Ureter (tissue), 1 donor: ENCODE results near the gene RASGRP3. TPM values are rescaled to one million over a fixed set of nuclear protein-coding genes. Genes with fewer than 3 reads are reported as not detected.

Source experiments
- DNase-seq: peaks from one replicate; pipeline ENCODE4 v3.0.0-alpha.2; 2020; ENCODE audit warnings: low spot score
- total RNA-seq: library from RNA; stranded (reverse); gene quantifications from one replicate; pipeline ENCODE4 v1.2.4, GENCODE V29; 2023
- donor health status: DM: yes; HTN: yes; CAD: no.

Gene RASGRP3
- total RNA-seq, 1 donor from 2014 or later: 9.9 TPM

DNA sequence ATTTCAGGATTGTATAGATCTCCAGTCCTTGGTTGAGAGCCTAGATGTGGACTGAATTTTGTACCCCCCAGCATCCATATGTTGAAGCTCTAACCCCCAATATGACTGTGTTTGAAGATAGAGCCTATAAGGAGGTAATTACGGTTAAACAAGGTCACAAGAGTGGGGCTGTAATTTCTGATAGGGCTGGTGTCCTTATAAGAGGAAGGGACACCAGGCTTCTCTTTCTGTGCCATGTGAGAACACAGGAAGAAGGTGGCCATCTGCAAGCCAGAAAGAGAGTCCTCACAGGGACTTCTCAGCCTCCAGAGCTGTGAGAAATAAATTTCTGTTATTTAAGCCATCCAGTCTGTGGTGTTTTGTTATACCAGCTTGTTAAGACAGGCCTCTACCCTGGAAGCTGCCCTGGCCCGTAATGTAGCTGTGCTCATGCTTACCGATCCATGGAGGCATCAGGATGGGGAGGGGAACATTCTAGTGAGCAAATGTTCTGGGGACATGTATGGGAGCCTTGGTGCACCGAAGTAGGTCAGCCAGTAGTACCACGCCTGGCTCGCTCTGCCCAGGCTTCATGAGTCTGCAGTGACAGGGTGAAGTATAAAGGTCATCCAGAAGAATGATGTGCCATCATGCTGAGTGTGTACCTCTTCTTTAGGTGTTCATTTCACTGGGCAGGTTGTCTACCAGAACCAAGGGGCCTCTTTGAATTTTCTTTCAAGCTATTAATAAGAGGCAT, 16.1 kb downstream of the RASGRP3 start:
- no peak for DNase-seq

- DNase-seq: no peak
Measured at GRCh38 chr2:33494155-33494779, 17.8 kb downstream of the RASGRP3 start.

DNA sequence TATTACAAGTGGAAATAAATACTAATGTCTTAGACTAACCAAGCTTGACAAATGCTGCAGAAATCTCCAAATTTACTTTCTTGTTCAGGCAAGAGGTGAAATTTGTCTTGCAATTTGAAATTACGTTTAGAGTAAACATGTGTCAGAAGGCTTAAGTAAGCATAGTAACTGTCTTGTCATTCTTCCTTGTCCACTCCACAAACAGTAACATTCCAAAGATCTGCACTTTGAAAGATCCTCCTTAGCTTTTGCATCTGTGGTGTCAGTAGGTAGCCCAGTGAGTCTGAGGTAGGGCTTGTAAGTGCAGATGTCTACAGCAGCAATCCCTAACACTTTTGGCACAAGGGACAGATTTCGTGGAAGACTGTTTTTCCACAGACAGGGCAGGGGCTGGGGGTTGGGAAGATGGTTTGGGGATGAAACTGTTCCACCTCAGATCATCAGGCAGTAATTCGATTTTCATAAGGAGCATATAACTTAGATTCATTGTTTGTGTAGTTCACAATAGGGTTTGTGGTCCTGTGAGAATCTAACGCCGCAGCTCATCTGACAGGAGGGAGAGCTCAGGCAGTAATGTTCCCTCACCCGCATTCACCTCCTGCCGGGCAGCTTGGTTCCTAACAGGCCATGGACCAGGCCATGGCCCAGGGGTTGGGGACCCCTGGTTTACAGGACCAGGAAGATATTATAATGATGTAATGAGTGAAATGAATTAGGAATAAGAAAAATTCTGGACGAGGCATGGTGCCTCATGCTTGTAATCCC, 18.6 kb downstream of the RASGRP3 start:
- no peak for DNase-seq

GRCh38 chr2:33495683-33496082, 19.2 kb downstream of the RASGRP3 start:
- DNase-seq: no peak

GRCh38 chr2:33496150-33496549, 19.7 kb downstream of the RASGRP3 start:
- no peak for DNase-seq

DNA sequence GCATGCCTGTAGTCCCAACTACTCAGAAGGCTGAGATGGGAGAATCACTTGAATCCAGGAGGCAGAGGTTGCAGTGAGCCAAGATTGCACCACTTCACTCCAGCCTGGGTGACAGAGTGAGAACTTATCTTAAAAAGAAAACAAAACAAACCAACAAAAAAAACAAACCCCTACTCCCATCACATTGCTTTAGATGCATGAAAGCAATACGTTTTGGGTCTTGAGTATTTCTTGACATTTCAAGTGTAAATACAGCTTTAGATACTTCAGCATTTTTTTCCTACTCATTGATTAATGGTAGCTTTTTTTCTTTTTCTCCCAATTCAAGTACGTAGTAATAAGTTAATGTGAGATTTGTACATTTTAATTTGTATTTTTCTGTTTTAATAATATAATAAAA, 20.3 kb downstream of the RASGRP3 start:
- DNase-seq: no peak

DNA sequence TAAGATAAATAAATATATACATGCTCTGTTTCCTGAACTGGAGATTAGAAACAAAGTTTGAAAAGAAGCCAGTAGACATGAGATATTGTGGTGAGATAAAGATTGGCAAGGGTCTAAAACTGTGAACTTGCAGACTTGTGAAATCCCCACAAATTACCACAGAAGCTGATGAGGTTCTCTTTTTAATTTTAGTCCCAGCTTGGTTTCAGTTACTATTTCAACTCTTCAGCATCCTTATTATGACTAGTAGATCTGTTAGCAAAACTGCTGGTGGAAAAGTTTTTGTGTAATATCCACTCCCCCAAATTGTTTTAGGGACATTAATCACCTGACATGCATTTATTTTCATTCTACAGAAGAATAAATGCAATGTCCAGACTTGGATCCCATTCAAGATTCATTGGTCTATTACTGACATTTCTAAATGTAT, 20.8 kb downstream of the RASGRP3 start:
- DNase-seq: no peak

DNA sequence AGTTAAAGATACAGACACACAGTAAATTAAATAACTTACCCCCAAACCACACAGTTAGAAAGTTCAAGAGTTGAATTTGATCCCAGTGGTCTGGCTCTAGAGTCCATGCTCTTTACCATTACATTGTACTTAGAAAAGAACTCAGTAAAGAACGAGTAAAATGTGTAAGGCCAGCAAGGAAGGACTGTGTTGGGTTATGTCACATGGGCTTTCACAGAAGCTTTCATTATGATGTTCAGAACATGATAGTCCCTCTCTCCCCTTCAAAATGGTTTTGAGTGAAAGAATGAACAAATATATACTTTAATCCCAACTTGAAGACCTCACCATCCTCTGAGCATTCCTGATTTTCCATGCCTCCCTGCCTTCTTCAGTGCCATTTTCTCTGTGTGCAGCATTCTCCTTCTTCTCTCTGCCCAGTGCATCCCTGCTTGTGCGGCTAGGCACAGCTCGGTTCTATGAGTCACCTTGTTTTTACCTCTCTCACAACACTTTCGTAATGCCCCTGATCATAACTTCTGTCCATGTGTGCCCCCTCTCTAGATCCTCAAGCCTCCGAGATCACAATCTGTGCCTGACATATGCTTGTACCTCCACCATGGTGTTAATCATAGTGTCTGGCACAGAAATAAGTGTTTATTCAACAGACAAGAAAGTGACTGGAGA, 22.0 kb downstream of the RASGRP3 start:
- no peak for DNase-seq

GRCh38 chr2:33500177-33500576, 23.7 kb downstream of the RASGRP3 start:
- DNase-seq: no peak

DNA sequence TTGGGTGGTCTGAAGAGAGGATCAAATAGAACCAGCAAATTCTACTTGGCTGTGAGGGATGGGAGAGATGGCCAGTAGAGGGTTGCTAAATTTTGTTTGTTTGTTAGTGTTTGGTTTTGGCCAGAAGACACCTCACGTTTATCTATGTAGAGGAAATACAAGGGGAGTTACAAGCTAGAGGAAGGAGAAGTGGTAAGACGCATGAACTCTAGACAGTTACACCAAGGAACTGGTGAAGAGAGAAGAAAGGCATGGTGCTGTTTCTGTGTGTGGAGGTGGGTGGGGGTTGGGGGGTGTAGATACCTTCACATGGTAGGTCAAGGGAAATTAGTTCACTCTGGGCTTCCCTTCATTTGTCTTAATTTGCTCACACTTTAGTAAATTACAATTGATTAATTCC, 25.6 kb downstream of the RASGRP3 start:
- no peak for DNase-seq

GRCh38 chr2:33503002-33503401, 26.6 kb downstream of the RASGRP3 start:
- no peak for DNase-seq

DNA sequence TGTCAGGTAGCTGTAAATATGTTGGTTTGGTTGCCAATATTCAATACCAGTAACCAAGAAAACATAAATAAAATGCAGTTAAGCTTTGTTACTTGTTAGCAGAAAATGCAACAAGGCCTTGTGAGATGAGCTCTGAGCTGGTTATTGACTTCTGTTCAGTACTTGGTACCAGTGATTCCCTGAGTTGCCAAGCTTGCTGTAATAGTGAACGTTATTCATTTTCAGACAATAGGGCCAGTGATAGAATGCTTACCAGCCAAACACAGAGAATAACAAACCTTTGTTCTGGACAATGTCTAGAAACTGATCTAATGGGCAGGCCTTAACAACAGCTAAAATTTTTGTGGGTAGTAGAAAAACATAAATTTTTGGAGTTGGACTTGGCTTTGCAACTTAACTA, 29.5 kb downstream of the RASGRP3 start:
- DNase-seq: no peak

DNA sequence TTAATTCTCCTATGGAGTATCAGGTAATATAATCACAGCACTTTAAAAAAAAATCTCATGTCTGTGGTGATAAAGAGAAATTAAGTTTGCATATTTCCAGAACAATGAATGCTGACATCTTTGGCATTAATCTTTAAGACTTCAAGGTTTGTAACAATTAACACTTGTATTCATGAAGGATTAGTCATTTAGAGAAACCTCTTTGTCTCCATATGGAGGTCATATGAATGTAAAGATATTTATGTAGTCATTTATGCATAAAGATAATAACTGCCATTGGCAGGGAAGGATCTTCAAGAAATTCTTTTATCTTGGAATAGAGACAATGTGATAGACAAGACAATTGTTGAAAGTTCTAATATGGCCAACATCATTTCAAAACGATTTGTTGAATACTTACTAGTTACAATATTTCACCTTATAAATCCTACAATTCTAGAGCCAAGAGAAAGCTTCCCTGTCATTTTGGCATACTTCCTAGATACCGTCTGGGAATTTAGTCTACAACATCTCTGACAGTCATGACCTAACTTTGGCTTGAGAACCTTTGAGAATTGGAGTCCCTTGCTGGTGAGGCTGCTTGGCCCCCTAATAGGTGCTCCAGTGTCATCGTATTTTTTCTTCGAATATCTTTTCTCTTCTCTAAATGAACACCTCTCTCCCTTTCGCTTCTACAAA, 33.6 kb downstream of the RASGRP3 start:
- DNase-seq: no peak

DNA sequence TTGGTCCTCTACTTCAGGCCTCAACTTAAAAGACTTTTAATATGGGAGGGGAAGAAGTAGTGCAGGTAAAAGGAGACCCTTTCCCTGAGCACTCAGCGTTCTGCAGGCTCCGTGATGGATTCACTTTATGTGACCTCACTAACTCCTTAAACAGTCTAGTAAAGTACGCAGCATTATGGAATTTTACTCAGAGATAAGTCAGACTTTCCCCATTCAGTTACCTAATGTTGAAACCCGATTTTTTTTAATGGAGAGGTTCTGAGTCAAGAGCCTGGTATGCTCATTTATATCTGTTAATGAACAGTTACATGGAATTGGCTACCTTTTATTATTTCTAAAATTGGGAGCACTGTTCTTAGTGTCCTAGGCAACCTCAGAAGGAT, 34.1 kb downstream of the RASGRP3 start:
- no peak for DNase-seq

GRCh38 chr2:33511141-33511540, 34.7 kb downstream of the RASGRP3 start:
- no peak for DNase-seq

GRCh38 chr2:33512112-33512511, 35.7 kb downstream of the RASGRP3 start:
- DNase-seq: no peak

GRCh38 chr2:33513480-33513879, 37.0 kb downstream of the RASGRP3 start:
- DNase-seq: no peak

DNA sequence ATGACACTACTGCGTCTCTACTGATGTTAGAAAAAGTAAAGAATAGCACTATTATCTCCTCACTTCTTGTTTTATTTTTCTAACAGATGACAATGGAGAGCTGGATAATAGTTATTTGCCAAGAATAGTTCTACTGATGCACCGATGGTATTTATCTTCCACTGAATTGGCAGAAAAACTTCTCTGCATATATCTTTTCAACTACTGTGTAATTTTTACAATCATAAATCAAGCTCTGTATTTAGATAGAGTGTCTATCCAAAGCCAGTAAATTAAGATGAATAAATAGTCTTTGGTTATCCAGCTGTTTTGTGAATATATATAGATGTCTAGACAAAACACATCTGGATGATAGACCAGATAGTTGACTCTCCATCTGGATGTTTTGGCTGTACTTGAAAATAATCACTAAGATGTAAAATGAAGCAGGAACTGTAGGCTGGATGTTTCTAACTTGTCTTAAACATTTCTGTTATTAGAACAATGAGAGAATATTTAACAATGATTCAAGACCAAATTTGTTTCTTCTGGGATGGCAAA, 40.1 kb downstream of the RASGRP3 start:
- no peak for DNase-seq

GRCh38 chr2:33518200-33518599, 41.8 kb downstream of the RASGRP3 start:
- no peak for DNase-seq

DNA sequence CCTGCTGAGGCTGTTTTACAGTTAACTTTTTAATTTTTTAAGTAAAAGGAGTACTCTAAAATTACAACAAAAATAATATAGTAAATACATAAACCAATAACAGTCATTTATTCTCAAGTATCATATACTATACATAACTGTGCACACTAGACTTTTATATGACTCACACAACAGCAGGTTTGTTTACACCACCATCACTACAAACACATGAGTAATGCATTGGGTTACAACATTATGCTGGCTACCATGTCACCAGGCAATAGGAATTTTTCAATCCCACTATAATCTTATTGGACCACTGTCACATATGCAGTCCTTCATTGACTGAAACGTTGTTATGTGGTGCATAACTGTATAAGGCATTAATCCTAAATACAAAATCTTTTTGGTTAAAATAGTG, 42.5 kb downstream of the RASGRP3 start:
- no peak for DNase-seq

DNA sequence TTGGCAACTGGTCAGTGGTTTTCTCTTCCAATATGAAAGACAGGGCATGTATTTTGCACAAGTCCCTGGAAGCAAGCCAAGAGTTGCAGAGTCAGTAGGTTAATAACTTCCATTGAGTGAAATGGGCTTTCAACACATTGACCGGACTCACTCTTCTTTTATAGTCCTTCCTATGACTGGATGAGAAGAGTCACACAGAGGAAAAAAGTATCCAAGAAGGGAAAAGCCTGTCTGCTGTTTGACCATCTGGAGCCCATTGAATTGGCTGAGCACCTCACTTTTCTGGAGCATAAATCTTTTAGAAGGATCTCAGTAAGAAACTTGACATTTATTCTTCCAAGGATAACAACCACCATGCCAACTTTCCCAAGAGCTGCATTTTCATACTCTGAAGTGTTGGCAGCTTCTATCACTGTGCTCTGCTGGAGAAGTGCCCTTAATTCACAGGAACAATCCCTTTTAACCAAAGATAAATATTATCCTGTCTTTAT, 45.4 kb downstream of the RASGRP3 start:
- DNase-seq: no peak
